HG02588 (cell line): ENCODE data around the gene NMNAT3.

Experiments used
- ATAC-seq: cut with Tn5 transposase; IDR thresholded peaks from one replicate; pipeline ENCODE4 v1.9.1; 2021; ENCODE audit warnings: mild to moderate bottlenecking, moderate library complexity; ENCODE audit not compliant: unreplicated experiment

The NMNAT3 gene

GRCh38 chr3:139677388-139678155 lies at the start of gene NMNAT3:
TSS of gene NMNAT3 (minus strand) at chr3:139677972. CDS start at chr3:139627724, 50,248 bp downstream.
- peak; percentile 98 for ATAC-seq

- no peak for ATAC-seq
Measured at GRCh38 chr3:139721370-139721769, 43.6 kb upstream of the NMNAT3 start.

- ATAC-seq: no peak
Measured at GRCh38 chr3:139718415-139718814, 40.6 kb upstream of the NMNAT3 start.

GRCh38 chr3:139716908-139717485 lies 39.2 kb upstream of the NMNAT3 start:
- ATAC-seq: no peak

GRCh38 chr3:139715743-139716360 lies 38.1 kb upstream of the NMNAT3 start:
- ATAC-seq: no peak

GRCh38 chr3:139715166-139715565 lies 37.4 kb upstream of the NMNAT3 start:
- ATAC-seq: no peak

- no peak for ATAC-seq
Measured at GRCh38 chr3:139710212-139710611, 32.4 kb upstream of the NMNAT3 start.

- ATAC-seq: no peak
Measured at GRCh38 chr3:139705631-139706030, 27.9 kb upstream of the NMNAT3 start.

GRCh38 chr3:139696314-139696604 lies 18.5 kb upstream of the NMNAT3 start:
- no peak for ATAC-seq

GRCh38 chr3:139695426-139696313 lies 17.9 kb upstream of the NMNAT3 start:
- ATAC-seq: no peak

- ATAC-seq: no peak
Measured at GRCh38 chr3:139695007-139695406, 17.2 kb upstream of the NMNAT3 start.

GRCh38 chr3:139694542-139694941 lies 16.8 kb upstream of the NMNAT3 start:
- no peak for ATAC-seq

GRCh38 chr3:139691619-139692018 lies 13.8 kb upstream of the NMNAT3 start:
- ATAC-seq: no peak

- no peak for ATAC-seq
Measured at GRCh38 chr3:139689708-139690228, 12.0 kb upstream of the NMNAT3 start.

- no peak for ATAC-seq
Measured at GRCh38 chr3:139689122-139689521, 11.3 kb upstream of the NMNAT3 start.

- no peak for ATAC-seq
Measured at GRCh38 chr3:139687431-139687830, 9.7 kb upstream of the NMNAT3 start.

GRCh38 chr3:139686624-139687023 lies 8.9 kb upstream of the NMNAT3 start:
- no peak for ATAC-seq

GRCh38 chr3:139686206-139686605 lies 8.4 kb upstream of the NMNAT3 start:
- ATAC-seq: no peak

GRCh38 chr3:139679220-139679775 lies 1.5 kb upstream of the NMNAT3 start:
- ATAC-seq: no peak

GRCh38 chr3:139676632-139677387 lies 962 bp downstream of the NMNAT3 start:
- ATAC-seq: no peak
